Breast epithelium (tissue), 3 donors: ENCODE measurements around the gene TMEM131.

ENCODE experiments used
- CTCF ChIP-seq, 3 donors: fragments of 450-650 bp; IDR thresholded peaks; one replicate each; pipeline ENCODE4 v1.5.1; 2016 to 2017; ENCODE audit warnings: antibody characterized with exemption in 3 of 3, mild to moderate bottlenecking in 3 of 3, moderate library complexity in 3 of 3
- POLR2A ChIP-seq: fragments of 450-650 bp; IDR thresholded peaks from one replicate; pipeline ENCODE4 v1.6.1; 2016; ENCODE audit warnings: antibody characterized with exemption, mild to moderate bottlenecking, moderate library complexity
- POLR2AphosphoS5 ChIP-seq, 3 donors: sonication (generic); formaldehyde crosslinking; IDR thresholded peaks; one replicate each; pipeline ENCODE4 v1.6.1; 2017; ENCODE audit warnings: antibody characterized with exemption in 3 of 3

- TF ChIP-seq POLR2A, result no peak
- no peak for TF ChIP-seq CTCF (IDR thresholded peaks at IDR 0.05)
- TF ChIP-seq POLR2AphosphoS5 (IDR thresholded peaks at IDR 0.05), result no peak
Measured at GRCh38 chr2:97764559-97765263, 231.0 kb downstream of the TMEM131 start.
